Measurements from ENCODE around the gene CSF1R.

The CSF1R gene

DNA sequence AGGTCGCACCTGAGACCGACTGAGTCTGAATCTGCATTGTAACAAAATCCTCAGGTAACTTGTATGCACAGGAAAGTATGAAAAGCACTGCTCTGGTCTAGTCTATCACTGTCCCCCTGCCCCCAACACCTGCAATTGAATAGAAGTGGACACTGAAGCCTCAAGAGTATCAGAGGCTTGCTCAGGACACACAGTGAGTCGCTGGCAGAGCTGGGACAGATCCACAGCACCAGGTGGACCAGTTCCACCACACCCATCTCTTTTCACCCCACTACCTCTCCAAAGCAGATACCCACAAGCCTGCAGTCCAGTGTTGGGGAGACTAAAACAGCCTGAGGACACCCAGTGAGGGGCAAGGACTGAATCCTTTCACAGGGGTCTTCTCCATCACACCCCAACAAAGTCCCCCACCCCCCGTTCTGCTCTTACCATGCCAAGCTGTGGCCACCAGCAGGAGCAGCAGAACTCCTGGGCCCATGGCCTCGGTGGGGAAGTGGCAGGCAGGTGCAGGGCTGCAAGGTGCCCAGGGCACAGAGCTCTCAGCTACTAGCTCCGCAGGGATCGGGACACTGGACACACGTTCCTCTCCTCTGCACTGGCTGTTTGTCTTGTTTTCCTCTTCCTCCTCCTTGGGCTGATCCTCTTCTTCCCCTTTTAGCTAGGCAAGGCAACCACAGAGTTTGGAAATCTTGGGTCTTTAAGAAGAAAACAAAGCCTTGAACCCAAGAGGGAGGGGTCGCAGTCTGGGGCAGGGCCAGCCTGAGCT, at the start of gene CSF1R:
Gene CSF1R, minus strand, starts transcription at position 605 of the 766 bp plus-strand sequence. Its CDS starts 127 bp downstream, at position 478.
- H3K4me1 ChIP-seq (ENCODE audit: insufficient read depth, poor library complexity, severe bottlenecking), result no peaks in the 10 kb centered on the region
- ATAC-seq (ENCODE audit: low read depth), result no peak
- no peak within 1 kb of the TSS for H3K27ac ChIP-seq (ENCODE audit: poor library complexity, severe bottlenecking)
- DNase-seq (ENCODE audit: low spot score), result no peak
- no peaks in the 10 kb centered on the region for H3K9me3 ChIP-seq (ENCODE audit: severe bottlenecking)
- H3K27me3 ChIP-seq (ENCODE audit: insufficient read depth, poor library complexity, severe bottlenecking), result peaks cover 33% of the 10 kb centered on the region
- no peak within 1 kb of the TSS for H3K4me3 ChIP-seq (ENCODE audit: severe bottlenecking)
- no peak for TF ChIP-seq CTCF (IDR thresholded peaks at IDR 0.05; ENCODE audit: poor library complexity, severe bottlenecking)
- H3K36me3 ChIP-seq (ENCODE audit: low read depth), result no peaks in the 10 kb centered on the region

DNA sequence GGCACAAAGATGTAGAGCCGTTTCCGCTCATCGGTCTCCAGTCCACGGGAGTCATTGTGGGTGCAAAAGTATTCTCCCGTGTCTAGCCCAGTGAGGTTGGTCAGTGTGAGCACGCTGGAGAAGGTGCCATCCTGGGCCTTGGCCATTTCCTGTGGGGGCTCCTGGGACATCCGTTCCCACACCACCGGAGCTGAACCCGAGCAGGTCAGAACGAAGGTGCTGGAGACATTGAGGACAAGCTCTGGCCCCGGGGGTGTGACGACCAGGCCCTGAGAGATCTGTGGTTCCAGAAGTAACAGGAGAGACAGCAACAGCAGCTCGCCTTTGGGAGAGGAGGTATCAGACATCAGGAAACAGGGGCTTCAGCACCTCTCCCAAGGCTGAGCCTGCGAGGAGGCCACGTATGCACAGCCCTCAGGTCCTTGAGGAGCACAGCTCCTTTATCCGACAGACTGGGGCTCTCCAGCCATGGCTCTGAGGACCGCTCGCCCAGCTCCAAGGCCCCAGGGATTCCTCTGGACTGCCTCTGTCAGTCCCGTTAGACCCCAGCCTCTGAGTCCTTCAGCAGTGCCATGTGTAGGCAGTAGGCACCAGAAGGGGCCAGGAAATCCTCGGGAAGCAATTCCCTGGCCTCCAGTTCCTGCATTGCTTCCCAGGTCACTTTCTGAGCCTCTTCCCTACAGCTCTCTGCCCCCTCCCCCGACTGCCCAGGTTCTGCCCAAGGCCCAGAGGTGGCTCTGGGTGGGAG, 49.4 kb upstream of the CSF1R start:
- Histone ChIP-seq H3K9me3 (ENCODE audit: severe bottlenecking) (no peaks in the 10 kb centered on the region), H3K27ac (ENCODE audit: poor library complexity, severe bottlenecking) (no peak overlapping the region), H3K27me3 (ENCODE audit: insufficient read depth, poor library complexity, severe bottlenecking) (no peaks in the 10 kb centered on the region), H3K4me3 (ENCODE audit: severe bottlenecking) (no peak overlapping the region), H3K4me1 (ENCODE audit: insufficient read depth, poor library complexity, severe bottlenecking) (no peaks in the 10 kb centered on the region), H3K36me3 (ENCODE audit: low read depth) (no peaks in the 10 kb centered on the region)
- DNase-seq (ENCODE audit: low spot score) (no peak), ATAC-seq (ENCODE audit: low read depth) (no peak)
- no peak for TF ChIP-seq CTCF (IDR thresholded peaks at IDR 0.05; ENCODE audit: poor library complexity, severe bottlenecking)

- Histone ChIP-seq H3K36me3 (ENCODE audit: low read depth) (no peaks in the 10 kb centered on the region), H3K27me3 (ENCODE audit: insufficient read depth, poor library complexity, severe bottlenecking) (no peaks in the 10 kb centered on the region), H3K27ac (ENCODE audit: poor library complexity, severe bottlenecking) (no peak overlapping the region), H3K4me3 (ENCODE audit: severe bottlenecking) (no peak overlapping the region), H3K9me3 (ENCODE audit: severe bottlenecking) (no peaks in the 10 kb centered on the region), H3K4me1 (ENCODE audit: insufficient read depth, poor library complexity, severe bottlenecking) (no peaks in the 10 kb centered on the region)
- ATAC-seq (ENCODE audit: low read depth) (no peak), DNase-seq (ENCODE audit: low spot score) (no peak)
- TF ChIP-seq CTCF (IDR thresholded peaks at IDR 0.05; ENCODE audit: poor library complexity, severe bottlenecking), result no peak
These were observed 47.8 kb upstream of the CSF1R start for GRCh38 chr5:150134198-150134588.

DNA sequence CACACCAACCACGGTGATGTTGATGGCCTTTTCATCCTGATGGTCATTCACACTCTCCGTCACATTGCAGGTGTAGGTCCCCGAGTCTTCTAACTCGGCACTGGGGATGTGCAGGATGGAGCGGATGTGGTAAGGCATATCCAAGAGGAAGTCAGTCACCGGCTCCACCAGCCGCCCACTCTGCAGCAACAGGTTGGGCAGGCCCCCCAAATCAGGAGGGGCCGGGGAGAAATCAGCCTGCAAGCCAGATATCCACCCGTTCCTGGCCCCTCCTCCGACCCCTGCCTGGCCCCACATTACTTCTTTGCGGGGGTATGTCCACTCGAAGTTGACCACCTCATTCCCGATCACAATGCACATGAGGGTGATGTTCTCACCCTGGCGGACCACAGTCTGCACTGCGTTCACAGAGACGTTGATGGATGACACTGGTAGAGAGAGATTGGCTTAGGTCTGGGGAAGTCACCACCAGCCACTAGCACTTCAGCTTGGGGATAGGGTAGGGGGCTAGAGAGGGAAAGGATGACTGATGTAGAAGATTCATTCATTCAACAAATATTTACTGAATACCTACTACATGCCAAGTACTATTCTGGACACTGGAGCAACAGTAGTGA, 47.3 kb upstream of the CSF1R start:
- no peak overlapping the region for H3K27ac ChIP-seq (ENCODE audit: poor library complexity, severe bottlenecking)
- H3K36me3 ChIP-seq (ENCODE audit: low read depth), result no peaks in the 10 kb centered on the region
- ATAC-seq (ENCODE audit: low read depth) (no peak), DNase-seq (ENCODE audit: low spot score) (no peak)
- TF ChIP-seq CTCF (IDR thresholded peaks at IDR 0.05; ENCODE audit: poor library complexity, severe bottlenecking), result no peak
- H3K27me3 ChIP-seq (ENCODE audit: insufficient read depth, poor library complexity, severe bottlenecking), result no peaks in the 10 kb centered on the region
- no peaks in the 10 kb centered on the region for H3K9me3 ChIP-seq (ENCODE audit: severe bottlenecking)
- no peaks in the 10 kb centered on the region for H3K4me1 ChIP-seq (ENCODE audit: insufficient read depth, poor library complexity, severe bottlenecking)
- H3K4me3 ChIP-seq (ENCODE audit: severe bottlenecking), result no peak overlapping the region
